HG03342 (cell line): ENCODE results near the gene LRRC63.
A peak's percentile ranks its signal among the peaks of the same experiment; 100 is the strongest.

Experiments used
- ATAC-seq: cut with Tn5 transposase; IDR thresholded peaks from one replicate; pipeline ENCODE4 v1.9.1; 2021; ENCODE audit warnings: mild to moderate bottlenecking, moderate library complexity; ENCODE audit not compliant: unreplicated experiment

Gene LRRC63

DNA sequence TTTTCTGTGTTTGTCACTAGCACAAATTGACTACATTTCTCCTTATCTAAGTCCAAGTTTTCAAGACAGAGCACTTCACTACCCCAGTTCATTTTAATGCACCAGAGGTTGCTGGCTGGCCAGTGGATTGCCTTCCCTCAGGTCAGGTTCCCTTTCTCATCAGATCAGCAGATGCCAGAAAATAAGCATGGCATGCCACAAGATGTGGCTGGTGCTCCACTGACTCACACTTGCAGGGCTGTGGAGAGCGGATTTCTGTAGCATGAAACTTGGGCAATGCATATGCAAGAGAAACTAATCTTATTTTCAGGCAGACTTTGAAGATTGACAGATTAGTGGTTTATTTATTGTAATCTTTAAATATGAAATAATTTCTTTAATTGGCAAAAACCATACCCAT is 95.8 kb downstream of the LRRC63 start:
- no peak for ATAC-seq

DNA sequence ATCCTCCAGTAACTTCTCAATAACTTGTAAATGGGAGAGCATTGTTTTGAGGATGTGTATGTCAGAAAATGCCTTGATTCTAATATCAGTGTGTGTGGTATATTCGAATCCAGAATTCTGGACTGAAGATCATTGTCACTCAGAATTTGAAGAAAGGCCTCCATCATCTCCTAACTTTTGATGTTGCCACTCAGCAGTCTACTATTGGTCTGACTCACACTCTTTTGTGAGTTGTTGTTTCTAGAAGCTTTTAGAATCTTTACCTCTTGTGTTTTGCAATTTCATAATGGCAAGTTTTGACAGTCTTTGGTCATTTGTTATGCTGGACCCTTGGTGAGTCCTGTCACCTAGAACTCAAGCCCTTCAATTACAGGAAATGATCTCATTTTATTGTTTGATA is 98.3 kb downstream of the LRRC63 start:
- no peak for ATAC-seq

DNA sequence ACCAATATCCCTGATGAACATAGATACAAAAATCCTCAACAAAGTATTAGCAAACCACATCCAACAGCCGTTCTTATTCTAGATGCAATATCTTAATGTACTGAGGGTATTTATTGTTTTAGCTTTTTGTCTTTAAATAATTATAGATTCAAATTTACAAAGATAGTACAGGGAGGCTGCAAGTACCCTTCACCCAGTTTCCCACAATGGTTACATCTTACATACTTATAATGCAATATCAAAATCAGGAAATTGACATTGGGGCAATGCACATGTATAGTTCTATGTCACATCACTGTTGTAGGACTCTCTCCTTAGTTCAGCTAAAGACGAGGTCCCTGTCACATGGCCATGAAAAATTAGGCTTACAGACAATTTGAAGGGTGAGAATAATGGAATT is 99.5 kb downstream of the LRRC63 start:
- ATAC-seq: no peak

DNA sequence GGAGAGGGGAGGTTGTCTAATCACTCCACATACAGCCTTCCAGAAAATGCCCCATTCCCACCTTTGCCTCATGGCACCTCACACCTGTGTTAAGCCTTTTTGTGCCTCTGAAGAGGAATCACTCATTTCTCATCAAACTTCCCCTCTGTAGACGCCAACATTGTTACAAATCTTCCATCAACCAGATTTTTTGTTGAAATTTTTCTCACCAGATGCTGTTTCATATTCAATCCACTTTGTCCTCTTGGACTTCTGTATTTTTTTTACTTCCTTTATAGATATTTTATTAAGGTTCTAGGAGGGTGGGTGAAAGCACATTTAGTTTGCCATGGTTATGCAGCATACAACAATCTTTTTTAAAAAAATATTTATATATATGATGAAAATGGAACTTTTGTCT is 101.3 kb downstream of the LRRC63 start:
- no peak for ATAC-seq

DNA sequence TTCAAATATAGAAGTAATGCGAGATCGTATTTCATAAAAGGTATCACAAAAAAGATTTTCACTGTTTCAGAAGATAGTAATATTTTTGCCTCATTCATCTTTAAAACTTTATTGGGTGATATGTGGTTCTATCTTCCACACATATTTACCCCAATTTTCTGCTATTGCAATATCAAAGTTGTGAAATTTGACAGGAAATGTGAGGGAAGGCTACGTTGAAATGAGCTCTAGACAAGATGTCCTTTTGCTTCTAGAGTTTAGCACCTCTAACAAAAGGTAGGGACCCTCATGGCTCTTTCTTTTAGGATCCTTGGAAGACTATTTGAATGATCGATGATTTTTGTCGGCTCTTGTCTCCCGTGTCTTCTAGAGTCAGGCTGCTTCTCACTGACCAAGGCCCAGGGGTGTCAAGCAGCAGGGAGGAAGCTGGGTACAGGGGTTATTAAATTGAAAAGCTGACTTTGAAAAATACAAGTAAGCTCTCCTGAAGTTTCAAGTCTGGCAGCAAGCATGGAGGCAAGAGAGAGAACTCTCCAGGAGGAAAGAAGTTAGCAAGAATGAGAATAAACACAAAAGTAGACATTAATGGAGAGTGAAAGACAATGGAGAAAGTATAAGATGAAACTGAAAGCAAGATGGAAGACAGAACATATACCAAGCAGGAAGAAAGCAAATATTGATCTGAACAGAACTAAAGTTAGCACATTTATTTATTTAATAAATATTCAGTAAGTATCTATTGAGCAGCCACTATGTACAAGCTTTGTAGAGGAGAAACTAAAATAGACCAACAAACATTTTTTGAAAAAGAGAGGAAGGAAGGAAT is 101.9 kb downstream of the LRRC63 start:
- no peak for ATAC-seq

DNA sequence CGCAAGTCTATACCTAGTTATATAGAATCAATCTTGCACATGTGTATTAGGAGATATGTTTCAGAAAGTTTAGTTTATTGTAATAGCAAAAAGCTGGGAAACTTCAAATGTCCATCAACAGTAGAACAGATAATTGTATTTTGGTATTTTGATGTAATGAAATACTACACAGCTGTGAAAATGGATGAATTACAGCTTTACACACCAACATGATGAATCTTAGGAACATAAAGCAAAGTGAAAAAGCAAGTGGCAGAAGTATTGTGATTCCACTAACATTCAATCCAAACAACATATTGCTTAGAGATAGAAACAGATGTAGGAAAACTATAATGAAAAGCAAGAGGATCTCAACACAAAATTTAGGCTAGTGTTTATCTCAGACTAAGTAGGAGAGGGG is 102.9 kb downstream of the LRRC63 start:
- no peak for ATAC-seq

DNA sequence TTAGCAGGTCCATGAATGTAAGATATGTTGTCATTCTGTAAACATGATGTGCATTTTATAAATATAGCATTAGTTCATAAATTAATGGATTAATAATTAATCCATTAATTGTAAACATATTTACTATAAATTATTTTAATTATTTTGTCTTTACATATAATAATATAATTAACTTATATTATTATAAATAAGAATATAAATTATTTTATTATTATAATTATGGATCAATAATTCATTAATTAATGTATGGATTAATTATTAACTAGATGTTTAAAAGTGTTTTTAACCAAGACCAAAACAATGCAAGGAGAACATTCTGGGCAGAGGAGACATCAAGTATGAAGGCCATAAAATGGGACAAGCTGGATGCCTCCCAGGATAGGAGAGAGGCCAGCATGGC is 103.3 kb downstream of the LRRC63 start:
- ATAC-seq: no peak

DNA sequence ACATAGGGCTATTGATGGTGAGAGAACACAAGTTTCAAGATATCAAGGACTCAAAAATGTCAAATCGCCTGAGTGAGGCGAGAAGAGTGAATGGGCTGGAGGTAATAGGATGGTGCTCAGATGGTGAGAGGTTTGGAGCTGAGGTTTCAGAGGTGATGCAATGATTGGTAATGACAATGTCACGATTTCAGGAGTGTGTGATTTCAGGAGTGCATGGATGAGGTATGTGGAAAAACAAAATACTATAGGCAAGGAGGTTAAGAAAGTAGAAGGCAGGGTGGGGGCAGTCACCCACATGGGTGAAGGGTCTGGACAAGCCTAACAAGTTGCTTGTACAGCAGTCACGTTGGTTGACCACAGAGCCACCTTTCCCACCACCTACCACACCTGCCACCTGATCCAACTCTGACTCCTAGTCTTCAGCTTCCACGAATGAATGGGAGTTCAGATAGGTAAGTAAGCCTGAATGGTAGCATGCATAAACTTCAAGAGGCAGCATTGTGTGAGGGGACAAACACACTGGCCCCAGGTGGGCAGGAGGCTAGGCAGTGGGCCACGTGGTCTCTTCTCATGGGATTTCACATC is 103.9 kb downstream of the LRRC63 start:
- ATAC-seq: no peak

DNA sequence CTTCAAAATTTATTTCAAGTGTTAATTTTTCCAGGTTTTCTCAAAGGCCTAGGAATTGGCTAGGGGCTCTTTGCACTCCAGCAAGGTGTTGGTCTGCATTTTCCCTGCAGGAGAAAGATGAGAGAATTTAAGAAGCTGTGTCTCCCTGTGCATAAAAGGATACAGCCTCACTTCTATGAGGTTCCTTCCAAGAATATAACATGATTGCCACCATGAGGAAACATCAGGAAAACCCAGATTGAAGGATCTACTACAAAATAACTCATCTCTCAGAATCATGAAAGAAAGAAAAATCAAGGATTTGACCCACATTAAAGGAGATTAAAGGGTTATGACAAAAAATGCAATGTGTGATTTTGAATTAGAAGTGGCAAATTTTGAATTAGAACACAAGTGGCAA is 105.4 kb downstream of the LRRC63 start:
- ATAC-seq: no peak

DNA sequence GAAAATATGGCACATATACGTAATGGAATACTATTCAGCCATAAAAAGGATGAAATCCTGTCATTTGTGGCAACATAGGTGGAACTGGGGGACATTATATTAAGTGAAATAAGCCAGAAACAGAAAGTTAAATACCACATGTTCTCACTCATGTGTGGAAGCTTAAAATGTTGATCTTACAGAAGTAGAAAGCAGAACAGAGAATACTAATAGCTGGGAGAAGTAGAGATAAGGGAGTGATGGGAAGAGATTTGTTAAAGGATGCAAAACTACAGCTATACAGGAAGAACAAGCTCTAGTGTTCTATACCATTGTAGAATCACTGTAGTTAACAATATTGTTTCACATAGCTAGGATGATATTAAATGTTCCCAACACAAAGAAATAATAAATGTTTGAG is 107.3 kb downstream of the LRRC63 start:
- ATAC-seq: no peak

DNA sequence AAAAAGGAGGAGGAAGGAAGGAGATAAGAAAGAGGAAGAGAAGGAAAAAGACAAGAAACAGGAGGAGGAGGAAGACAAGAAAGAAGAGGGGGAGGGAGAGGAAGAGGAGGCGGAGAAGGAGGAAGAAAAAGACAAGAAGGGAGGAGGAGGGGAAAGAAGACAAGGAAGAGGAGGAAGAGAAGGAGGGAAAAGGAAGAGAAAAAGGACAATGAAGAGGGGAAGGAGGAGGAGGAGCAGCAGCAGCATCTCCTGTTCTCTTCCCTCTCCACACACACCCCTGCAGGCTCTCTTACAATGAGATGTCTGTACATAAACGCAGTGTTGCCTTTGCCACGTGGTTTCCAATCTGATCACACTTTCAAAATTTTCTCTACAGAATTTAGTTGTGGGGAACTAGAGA is 108.7 kb downstream of the LRRC63 start:
- no peak for ATAC-seq

DNA sequence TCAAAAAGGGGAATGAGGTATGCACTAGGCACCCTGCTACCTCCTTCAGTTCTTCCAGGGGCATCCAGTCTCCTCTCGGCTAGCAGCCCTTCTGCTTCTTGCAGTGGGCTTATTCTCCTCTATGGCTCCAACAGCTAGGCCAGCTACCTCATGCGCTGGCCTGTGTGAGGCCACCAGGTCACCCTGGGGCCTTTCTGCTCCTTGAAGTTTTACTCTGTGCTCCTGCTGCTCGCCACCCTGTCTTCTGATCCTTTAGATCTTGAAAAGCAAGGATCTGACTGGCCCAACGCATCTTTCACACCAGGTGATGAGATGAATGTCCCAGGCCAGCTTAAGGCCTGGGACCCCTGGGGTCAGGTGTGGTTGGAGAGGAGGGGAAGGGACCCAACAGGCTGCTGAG is 109.1 kb downstream of the LRRC63 start:
- no peak for ATAC-seq

DNA sequence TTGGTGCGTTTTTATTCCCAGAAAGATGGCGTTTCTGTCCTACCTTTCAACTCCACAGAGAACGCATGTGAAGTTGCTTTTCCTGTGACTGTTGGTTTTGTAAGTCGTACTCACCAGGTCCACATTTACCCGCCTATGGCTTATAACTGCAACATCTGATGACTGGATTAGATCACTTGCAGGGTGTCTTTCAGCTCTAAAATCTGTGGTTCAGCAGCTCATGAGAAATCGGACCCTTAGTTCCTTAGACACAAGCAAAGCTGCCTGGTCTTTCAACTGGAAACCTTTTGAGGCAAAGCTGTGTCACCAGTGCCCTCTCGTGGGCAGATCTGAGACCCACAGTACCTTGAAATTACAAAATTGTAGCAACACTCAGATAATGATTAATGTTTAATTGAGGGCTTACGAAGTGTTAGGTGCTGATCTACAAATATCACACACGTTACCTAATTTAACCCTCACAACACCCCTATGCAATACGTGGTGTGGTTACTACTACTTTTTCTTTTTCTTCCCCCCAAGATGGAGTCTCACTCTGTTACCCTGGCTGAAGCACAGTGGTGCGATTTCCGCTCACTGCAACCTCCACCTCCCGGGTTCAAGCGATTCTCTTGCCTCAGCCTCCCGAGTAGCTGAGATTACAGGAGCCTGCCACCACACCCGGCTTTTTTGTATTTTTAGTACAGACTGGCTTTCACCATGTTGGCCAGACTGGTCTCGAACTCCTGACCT is 109.9 kb downstream of the LRRC63 start:
- peak; percentile 49 for ATAC-seq

DNA sequence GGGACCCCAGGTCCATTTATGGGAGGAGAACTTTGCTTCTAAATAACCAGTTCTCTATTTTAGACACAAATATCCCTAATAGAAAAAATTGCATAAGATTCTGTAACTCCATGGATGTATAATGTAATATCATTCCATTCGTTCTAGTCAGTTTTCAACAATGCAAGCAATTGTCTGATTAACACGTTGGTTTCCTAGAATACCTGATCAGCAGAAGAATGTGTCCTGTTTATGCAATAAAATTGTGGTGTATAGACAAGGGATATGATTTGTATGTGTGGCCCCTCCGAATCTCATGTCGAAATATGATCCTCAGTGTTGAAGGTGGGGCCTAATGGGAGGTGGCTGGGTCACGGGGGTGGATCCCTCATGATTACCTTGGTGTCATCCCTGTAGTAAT is 113.2 kb downstream of the LRRC63 start:
- ATAC-seq: no peak
